GM19351 (cell line): ENCODE measurements around the gene HAPLN3.

Experiments used
- ATAC-seq: cut with Tn5 transposase; IDR thresholded peaks from one replicate; pipeline ENCODE4 v1.9.1; 2021; ENCODE audit warnings: mild to moderate bottlenecking, moderate library complexity; ENCODE audit not compliant: unreplicated experiment

HAPLN3 gene

DNA sequence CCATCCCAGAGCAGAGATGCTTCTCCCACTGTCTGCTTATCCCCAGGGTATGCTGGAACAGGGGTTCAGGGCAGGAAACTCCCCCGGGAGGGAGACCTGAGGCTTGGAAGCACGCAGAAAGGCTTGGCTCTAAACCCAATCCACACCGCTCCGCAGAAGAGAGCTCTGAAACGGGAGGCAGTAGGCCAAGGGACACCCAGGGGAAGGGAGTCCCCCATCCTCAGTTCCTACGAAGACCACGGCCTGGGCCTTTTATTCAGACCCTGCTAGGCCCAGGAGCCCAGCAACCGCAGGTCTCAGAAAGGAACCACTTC is 1.8 kb upstream of the HAPLN3 start:
- ATAC-seq, result no peak

DNA sequence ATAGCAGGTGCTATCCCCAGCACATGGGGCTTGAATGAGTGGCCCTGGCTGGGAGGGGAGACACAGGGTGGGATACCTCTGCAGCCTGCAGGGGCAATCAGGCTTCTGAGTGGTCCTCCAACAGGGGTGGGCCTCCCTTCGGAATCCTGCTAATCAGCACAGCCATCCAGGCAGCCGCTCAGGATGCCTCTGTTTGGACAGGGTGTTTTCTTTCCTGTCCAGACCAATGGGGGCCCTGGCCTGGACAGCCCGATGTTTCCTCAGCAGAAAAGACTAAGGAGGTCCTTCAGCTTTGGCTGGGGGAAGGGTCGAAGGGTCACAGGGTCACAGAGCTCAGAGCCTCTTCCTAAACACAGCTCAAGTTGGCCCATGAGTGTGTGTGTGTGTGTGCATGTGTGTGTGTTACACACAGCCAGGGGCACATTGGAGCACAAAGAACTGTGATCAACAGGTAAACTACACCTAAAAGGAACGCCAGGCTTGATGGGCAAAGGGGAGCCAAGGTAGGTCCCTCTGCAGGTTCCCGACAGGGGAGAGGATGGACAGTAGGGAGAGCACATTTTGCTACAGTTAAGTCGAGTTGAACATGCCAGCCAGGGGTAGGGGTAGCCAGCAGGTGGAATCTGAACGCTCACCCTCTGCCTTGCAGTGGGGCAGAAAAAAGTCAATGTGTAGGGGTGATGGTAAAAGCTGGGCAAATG is 1.1 kb upstream of the HAPLN3 start:
- ATAC-seq, result no peak

DNA sequence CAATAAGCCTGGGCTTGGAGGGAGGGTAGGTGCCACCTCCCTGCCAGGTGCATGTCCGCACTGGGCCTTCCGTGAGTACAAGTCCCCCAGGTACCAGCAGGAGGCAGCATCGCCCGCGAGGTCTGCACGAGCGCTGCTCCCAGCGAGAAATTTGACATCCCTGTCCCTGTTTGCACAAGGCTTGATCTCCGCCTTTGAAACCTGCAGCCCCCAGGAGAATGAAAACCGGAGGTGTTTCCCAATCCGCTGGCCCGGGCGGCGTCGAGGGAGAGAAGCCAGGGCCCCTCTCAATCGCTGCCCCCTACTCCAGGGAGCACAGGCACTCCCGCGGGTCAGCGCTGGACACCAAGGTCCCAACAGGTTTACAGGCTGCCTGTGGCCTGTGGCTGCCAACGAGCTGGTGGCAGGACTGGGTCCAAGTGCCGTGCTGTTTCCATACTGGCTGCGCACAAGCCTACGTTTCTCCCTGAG is 961 bp downstream of the HAPLN3 start:
- ATAC-seq, result no peak

DNA sequence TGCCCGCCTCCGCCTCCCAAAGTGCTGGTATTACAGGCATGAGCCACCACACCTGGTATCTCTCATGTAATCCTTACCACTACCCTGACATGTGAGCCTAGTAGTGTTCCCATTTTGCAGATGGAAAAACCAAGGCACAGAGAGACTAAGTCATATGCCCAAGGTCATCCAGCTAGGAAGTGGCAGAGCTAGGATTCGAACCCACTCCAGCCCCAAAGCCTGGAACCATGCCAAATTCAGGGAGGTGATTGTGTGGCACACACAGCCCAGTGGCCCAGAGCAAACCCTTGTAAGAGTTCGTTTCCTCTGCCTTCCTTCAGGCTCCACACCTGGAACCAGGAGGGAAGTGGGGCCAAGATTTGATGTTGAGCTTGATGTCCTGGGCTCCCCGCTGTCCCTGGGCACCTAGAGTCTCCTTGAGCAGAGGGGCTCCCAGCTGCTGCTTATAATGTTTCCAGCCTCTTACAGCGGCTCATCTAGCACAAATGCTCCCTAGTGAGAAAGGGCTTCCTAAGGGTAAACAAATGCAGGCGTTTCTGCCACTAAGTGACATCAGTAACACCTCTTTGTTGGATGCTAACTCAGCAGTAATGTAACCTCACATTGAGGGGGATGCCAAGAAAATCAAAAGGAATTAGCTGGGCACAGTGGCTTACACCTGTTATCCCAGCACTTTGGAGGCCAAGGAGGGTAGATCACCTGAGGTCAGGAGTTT is 3.6 kb downstream of the HAPLN3 start:
- no peak for ATAC-seq

DNA sequence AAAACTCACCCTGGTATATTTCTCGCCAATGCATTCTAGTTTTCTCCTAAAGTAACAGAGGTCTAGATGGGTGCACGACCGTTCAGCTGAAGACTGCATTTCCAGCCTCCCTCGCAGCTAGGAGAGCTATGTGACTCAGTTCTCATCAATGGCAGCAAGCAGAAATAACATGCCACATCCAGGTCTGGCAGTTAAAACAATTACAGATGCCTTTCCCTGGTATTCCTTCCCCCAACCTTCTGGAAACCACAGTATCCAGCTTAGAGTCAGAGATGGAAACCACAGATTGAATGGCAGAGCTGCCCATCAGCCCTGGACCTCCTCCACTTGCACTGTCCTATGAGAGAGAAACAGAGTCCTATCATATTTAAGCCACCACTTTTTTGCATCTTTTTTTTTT is 4.8 kb downstream of the HAPLN3 start:
- ATAC-seq, result no peak

DNA sequence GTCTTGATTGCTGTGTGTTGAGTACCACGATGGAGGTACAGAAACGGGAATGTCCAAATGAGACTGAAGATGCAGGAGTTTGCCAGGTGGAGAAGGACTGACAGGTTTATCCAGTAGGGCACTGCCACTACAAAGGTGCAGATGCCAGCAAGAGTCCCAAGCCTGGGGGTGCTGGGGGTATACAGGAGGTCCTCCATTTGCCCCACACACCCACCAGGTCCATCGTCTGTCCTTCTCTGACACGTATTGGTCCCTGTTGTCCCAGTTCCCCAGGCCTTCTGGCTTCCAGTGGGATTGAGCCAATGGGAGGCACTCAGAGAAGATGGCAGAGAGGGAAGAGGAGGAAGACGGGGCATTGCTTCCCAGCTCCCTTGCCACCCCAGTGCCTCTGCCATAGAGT is 6.6 kb downstream of the HAPLN3 start:
- ATAC-seq, result no peak

DNA sequence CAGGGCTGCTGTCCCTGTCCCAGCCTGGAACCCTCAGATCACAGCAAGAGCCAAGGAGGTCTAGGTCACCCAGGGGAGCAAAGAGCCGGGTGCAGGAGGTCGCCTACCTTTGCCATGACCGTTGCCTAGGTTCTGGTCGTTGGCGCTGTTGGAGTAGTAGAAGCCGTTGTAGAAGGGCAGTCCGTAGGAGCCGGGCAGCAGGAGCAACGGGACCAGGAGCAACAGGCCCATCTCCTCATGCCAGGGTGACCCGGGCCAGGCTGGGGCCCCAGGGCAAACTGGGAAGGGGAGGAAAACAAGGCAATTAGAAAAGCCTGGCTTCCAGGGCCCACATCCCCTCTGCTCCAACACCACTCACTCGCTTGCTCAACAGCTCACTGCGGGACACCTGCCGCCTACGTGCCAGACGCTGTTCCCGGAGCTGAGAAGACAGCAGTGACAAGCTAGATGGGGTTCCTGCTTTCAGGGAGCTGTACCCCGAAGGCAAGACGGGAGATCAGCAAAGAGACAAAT is 8.2 kb downstream of the HAPLN3 start:
- ATAC-seq, result no peak

DNA sequence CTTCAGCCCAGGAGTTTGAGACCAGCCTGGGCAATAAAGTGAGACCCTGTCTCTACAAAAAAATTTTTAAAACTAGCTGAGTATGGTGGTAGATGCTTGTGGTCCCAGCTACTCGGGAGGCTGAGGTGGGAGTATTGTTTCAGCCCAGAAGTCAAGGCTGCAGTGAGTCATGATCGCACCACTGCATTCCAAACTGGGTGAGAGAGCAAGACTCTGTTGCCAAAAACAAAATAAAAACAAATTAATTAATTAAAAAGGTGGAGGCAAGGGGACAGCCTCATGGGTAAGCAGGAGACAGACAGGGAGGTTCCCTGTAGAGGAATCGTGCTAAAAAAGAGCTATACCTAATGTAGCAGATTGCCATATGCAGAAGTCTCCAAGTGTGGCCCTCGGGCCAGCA is 12.6 kb downstream of the HAPLN3 start:
- ATAC-seq, result no peak

DNA sequence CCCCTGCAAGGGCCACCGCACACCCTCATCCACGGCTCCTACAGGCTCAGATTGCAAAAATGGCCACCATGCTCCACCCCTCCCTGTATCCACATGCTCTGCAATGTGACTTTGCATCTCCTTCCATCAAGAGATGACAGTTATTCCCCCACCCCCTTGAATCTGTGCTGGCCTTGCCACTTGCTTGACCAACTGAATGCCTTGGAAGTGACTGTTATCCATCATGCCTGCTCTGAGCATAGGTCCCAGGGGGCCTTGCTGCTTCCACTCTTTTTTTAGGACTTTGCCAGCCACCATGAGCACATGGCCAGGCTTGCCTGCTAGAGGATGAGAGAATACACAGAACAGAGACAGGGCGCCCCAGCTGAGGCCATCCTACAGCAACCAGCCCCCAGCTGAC is 13.6 kb downstream of the HAPLN3 start:
- ATAC-seq, result no peak

DNA sequence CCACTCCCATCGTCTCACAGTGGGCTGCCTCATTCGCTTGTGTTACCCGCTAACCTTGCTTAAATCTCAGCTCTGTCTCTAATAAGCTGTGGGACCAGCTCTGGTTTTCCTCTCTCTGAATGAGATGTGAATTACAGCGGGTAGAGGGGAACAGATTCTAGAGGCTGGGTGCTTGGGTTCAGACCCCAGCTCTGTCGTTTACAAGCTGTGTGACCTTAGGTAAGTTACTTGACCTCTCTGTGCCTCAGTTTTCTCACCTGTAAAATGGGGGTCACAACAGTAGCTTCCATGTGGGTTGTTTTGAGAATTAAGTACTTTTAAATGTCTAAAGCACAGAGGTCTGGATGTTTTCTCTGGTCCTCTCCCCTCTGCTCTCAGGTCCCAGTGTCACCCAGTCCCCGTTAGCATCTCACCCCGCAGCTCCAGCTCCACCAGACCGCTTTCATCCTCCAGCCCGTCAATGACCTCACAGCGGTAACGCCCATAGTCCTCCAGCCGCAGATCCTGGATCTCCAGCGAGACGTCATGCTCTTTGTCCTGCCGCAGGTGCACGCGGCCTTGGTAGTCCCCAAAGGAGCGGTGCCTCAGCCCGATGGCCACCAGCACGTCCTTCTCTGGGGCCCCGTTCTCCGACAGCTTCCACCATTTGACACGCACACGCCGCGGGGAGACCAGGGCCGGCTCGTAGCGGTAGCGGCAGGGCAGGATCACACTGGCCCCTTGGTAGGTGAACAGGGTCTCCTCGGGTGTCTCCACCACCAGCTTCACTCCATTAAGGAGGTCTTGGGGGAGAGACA is 14.2 kb downstream of the HAPLN3 start:
- ATAC-seq, result no peak

DNA sequence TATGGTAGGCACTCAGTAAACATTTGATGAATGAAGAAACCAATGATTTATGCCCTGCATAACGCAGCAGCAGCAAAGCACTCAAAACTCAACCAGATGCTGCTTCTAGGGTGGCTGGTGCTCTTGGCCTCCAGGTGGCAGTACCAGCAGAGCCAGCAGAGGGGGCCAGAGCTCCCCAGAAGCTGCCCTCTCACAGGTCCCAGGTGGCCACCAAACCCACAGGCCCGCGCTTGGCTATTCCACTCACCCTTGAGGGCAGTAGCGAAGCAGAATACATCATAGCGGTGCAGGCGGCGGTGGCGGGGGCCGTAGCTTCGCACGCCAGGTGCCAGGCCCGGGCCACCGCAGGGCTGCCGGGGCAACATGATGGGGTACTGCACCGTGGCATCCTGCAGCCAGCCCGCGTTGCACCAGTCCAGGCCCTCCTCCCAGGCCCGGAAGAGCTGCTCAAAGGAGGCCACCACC is 16.6 kb downstream of the HAPLN3 start:
- ATAC-seq, result peak; percentile 62

DNA sequence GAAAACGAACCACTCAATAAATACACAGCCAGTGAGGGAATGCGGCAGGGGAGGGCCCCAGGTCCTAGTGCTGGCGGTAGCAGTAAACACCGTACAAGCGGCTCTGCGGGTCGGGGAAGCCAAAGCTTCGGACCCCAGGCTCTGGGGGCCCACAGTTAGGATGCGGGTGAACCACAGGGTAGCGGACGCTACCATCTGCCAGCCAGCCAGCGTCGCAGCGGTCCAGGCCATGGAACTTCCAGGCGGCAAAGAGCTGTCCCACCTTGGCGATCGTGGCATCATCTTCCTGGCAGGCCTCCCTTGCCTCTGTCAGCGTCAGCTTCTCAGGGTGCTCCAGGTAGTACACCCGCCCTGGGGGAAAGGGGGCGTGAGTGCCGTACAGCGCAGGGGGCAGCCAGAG is 17.4 kb downstream of the HAPLN3 start:
- no peak for ATAC-seq

DNA sequence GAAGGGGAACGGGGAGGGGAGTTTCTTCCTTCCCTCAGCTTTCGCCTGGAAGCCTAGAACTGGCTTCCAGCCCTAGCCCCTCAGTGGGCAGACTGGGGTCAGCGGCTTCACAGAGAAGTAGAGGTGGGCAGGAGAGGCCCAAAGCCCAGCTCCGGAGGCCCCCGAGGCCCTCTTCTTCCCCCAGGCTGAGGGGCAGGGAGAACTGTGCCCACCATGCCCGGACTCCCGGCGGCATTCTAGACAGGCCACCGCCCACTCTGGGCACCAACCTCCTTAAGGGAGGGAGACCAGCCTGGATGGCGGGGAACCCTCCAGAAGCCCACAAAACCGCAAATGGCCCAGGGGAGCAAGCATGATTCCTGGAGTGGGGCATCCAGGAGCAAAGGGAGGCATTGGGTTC is 17.9 kb downstream of the HAPLN3 start:
- ATAC-seq, result no peak

DNA sequence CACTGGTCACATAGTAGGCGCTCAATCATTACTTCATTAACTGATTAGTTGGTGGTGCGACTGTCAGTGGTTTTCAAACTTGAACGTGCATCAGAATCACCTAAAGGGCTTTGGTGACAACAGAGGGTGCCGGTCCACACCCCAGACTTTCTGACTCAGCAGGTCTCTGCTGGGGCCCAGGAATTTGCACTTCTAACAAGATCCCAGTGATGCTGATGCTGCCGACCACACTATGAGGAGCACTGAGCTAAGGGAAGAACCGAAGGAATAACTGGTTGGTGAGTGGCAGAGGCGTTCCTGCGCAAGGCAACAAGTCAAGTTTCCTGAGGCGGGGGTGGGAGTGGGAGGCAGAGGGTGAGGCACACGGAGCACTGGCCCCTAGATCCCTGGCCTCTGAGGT is 18.8 kb downstream of the HAPLN3 start:
- no peak for ATAC-seq

DNA sequence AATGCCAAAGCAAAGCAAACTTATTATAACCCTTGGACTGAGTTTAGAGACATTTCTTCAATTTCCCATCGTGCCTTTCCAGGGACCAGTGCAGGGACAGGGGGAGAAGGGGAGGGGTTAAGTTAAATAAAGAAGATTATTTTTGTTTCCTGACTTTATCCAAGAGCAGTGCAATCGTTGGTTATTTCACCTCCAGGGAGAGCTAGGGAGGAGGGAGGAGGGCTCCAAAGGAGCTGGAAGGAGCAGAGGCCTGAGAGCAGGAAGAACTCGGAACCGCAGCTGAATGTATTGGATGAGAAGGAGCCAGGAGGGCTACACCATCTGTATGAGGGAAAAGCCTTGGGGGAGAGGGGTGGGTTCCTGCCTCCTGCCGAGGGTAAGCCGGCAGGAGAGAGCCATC is 20.7 kb downstream of the HAPLN3 start:
- ATAC-seq, result no peak

DNA sequence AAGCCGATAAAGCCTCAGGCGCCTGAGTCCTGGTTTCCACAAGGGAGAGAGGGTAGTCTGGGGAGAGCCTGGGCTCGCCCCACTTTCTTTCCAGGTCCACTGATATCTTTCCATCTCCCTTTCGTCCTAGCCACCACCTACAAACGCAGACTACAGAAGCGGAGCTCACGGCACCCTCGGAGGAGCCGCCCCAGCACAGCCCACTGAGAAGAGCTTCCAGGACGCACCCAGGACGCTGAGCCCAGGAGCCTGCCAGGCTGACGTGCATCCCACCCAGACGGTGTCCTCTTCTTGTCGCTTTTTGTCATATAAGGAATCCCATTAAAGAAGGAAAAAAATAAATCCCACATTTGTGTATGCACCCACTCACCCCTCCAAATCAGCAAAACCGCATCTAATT is 21.1 kb downstream of the HAPLN3 start:
- ATAC-seq, result no peak

DNA sequence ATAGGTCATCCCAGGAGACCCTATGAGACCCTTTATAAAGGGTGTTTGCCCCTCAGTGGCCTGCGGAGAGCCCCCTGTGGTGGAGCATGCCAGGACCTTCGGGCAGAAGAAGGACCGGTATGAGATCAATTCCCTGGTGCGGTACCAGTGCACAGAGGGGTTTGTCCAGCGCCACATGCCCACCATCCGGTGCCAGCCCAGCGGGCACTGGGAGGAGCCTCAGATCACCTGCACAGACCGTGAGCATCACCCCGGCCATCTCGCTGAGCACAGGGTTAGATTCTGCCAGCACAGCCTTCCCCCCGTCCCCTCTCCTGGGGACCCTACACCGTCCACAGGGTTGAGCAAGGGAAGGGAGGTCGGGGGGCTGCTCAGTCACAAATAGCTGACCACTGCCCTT is 21.6 kb downstream of the HAPLN3 start:
- ATAC-seq, result no peak

DNA sequence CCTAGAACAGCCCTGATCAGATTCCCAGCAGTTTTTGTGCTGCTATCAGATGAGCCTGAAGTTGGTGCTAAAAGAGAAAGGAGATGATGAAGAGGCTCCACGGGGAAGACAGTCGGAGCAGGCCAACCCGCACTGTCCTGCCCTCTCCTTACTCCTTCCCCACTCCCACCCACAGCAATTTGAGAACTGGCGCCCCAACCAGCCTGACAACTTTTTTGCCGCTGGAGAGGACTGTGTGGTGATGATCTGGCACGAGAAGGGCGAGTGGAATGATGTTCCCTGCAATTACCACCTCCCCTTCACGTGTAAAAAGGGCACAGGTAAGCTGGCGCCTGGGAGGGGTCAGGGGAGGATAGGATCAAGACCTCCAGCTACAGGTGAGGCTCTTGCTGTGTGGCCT is 22.6 kb downstream of the HAPLN3 start:
- ATAC-seq, result no peak

DNA sequence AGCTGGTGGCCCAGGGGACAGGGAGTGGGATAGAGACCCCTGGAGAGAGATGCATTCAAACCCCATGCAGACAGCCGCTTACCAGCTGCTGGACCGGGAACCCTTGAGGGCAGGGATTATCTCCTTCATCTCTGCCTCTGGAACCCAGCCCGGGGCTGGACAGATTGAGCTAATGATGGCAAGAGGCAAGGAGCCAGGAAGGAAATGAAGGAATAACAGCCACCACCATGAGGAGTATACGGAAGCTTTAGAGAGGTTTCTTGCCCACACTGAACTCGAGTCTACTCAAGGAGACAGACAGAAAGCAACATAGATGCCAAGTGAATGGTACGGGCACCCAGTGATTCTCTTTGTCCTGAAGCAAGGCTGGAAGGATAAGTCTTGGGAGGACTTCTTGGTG is 23.2 kb downstream of the HAPLN3 start:
- ATAC-seq, result no peak

DNA sequence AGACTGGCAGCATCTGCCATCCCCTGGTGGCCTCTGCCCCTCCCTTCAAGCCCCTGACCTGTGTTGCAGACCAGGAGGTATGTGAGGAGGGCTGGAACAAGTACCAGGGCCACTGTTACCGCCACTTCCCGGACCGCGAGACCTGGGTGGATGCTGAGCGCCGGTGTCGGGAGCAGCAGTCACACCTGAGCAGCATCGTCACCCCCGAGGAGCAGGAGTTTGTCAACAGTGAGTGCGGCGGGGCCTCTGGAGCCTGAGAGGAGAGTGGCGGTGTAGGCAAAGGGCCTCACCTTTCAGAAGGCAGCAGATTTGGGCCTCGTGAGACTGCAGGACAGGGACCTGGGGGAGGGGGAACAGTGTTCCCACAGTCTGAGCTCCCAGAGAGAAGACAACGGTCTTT is 24.0 kb downstream of the HAPLN3 start:
- ATAC-seq, result no peak

DNA sequence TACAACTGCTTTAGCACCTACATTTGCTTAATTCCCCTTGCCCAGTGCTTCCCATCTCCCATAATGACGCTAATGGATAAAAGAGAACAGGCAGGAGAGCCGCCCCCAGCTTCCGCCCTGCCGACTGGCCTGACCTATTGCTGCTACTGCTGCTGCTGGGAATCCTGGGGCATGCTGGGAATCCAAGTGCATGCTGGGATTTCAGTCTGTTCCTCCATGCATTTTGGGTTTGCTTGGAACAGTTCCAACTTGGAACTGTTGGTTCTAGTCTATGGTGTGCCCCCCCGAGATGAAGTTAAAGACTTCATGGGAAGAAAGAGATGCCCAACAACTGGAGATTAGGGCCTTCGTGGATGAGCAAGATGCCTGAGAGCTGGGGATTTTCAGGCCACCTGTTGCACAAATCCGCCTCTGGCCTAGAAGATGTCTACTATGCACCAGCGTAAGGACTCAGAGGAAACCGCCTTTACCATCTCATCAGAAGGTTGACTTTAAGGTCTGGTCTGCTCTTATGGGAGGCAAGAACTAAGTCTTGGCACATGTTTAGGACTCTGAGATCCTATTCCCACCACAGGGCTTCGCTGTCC is 29.0 kb downstream of the HAPLN3 start:
- no peak for ATAC-seq
